IPS-15b (cell line): ENCODE results near the gene TTLL11.

Experiments
- H3K27me3 ChIP-seq: one replicate; pipeline ENCODE4 v1.6.1; 2013; ENCODE audit warnings: low read length; ENCODE audit not compliant: control insufficient read depth, insufficient read depth
- H3K36me3 ChIP-seq: one replicate; pipeline ENCODE4 v1.6.1; 2013; ENCODE audit warnings: low read length; ENCODE audit not compliant: control insufficient read depth, insufficient read depth
- H3K4me1 ChIP-seq: one replicate; pipeline ENCODE4 v1.6.1; 2013; ENCODE audit warnings: mild to moderate bottlenecking, low read length; ENCODE audit not compliant: control insufficient read depth, insufficient read depth
- H3K4me3 ChIP-seq: one replicate; pipeline ENCODE4 v1.5.1; 2013; ENCODE audit warnings: low read depth, low read length
- H3K9ac ChIP-seq: one replicate; pipeline ENCODE4 v1.6.1; 2013; ENCODE audit warnings: low read depth, mild to moderate bottlenecking, low read length
- H3K9me3 ChIP-seq: one replicate; pipeline ENCODE4 v1.6.1; 2013; ENCODE audit warnings: mild to moderate bottlenecking, low read length; ENCODE audit not compliant: control insufficient read depth, insufficient read depth

The TTLL11 gene

DNA sequence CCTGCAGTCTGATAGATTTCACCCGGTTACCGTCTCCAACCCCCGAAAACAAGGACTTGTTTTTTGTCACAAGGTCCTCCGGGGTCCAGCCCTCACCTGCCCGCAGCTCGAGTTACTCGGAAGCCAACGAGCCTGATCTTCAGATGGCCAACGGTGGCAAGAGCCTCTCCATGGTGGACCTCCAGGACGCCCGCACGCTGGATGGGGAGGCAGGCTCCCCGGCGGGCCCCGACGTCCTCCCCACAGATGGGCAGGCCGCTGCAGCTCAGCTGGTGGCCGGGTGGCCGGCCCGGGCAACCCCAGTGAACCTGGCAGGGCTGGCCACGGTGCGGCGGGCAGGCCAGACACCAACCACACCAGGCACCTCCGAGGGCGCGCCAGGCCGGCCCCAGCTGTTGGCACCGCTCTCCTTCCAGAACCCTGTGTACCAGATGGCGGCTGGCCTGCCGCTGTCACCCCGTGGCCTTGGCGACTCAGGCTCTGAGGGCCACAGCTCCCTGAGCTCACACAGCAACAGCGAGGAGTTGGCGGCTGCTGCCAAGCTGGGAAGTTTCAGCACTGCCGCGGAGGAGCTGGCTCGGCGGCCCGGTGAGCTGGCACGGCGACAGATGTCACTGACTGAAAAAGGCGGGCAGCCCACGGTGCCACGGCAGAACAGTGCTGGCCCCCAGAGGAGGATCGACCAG, 320.4 kb downstream of the TTLL11 start:
- Histone ChIP-seq H3K4me1 (no peaks in the 10 kb centered on the region), H3K9ac (no peak overlapping the region), H3K27me3 (no peaks in the 10 kb centered on the region), H3K9me3 (no peaks in the 10 kb centered on the region), H3K4me3 (no peak overlapping the region), H3K36me3 (peaks cover 42% of the 10 kb centered on the region)
